Measurements from ENCODE around the gene CDC42EP2. TPM values are rescaled to one million over a fixed set of nuclear protein-coding genes. Genes with fewer than 3 reads are reported as not detected.
A peak's percentile ranks its signal among the peaks of the same experiment; 100 is the strongest.
"Not testable (repeated sequence)": the region's sequence is repeated elsewhere in the genome, so short reads cannot be mapped to it uniquely, and the experiment has no call there.

The CDC42EP2 gene
- total RNA-seq, 2 donors from 2014 or later: 3.5 to 3.9 TPM

- no peak overlapping the region for H3K27ac Mint-ChIP-seq
- H3K36me3 Mint-ChIP-seq: peaks cover 6 to 13% of the 10 kb centered on the region in 2 donors
- no peak for ATAC-seq
- no peaks in the 10 kb centered on the region for H3K9me3 Mint-ChIP-seq
- DNase-seq (ENCODE audit: low spot score in 2 of 2): no peak
Observed at GRCh38 chr11:65330544-65330943, 15.9 kb downstream of the CDC42EP2 start.

GRCh38 chr11:65332591-65332990 lies 17.9 kb downstream of the CDC42EP2 start:
- not testable (repeated sequence) for H3K9me3 Mint-ChIP-seq; DNase-seq (ENCODE audit: low spot score in 2 of 2); ATAC-seq; H3K27ac Mint-ChIP-seq
- peaks cover 6 to 13% of the 10 kb centered on the region in 2 donors for H3K36me3 Mint-ChIP-seq

- Mint-ChIP-seq H3K36me3 (peaks cover 6 to 21% of the 10 kb centered on the region in 2 donors), H3K9me3 (no peaks in the 10 kb centered on the region), H3K27ac (peak overlapping the region; percentile 88 to 89)
- ATAC-seq (peak in 1 of 2 donors; percentile 23), DNase-seq (ENCODE audit: low spot score in 2 of 2) (no peak)
Observed at GRCh38 chr11:65334696-65335295, 20.1 kb downstream of the CDC42EP2 start.

GRCh38 chr11:65338676-65339075 lies 24.0 kb downstream of the CDC42EP2 start:
- DNase-seq (ENCODE audit: low spot score in 2 of 2) (no peak), ATAC-seq (no peak)
- H3K27ac Mint-ChIP-seq: peak overlapping the region; percentile 12 to 34
- H3K9me3 Mint-ChIP-seq: no peaks in the 10 kb centered on the region
- peaks cover 7 to 17% of the 10 kb centered on the region in 2 donors for H3K36me3 Mint-ChIP-seq

- H3K9me3 Mint-ChIP-seq: no peaks in the 10 kb centered on the region
- ATAC-seq (no peak), DNase-seq (ENCODE audit: low spot score in 2 of 2) (no peak)
- H3K36me3 Mint-ChIP-seq: peaks cover 5 to 8% of the 10 kb centered on the region in 2 donors
- peak overlapping the region; percentile 41 to 81 for H3K27ac Mint-ChIP-seq
Observed at GRCh38 chr11:65340226-65340625, 25.6 kb downstream of the CDC42EP2 start.

- no peak for DNase-seq (ENCODE audit: low spot score in 2 of 2)
- peak overlapping the region in 1 of 2 donors; percentile 65 for H3K27ac Mint-ChIP-seq
- H3K9me3 Mint-ChIP-seq: no peaks in the 10 kb centered on the region
- H3K36me3 Mint-ChIP-seq: peaks cover 12 to 16% of the 10 kb centered on the region in 2 donors
- ATAC-seq: no peak
Observed at GRCh38 chr11:65341856-65342255, 27.2 kb downstream of the CDC42EP2 start.

GRCh38 chr11:65351511-65351910 lies 36.8 kb downstream of the CDC42EP2 start:
- Mint-ChIP-seq H3K27ac (no peak overlapping the region), H3K36me3 (peaks cover 5 to 13% of the 10 kb centered on the region in 2 donors), H3K9me3 (no peaks in the 10 kb centered on the region)
- DNase-seq (ENCODE audit: low spot score in 2 of 2) (no peak), ATAC-seq (no peak)

- Mint-ChIP-seq H3K36me3 (peaks cover 4 to 10% of the 10 kb centered on the region in 2 donors), H3K9me3 (no peaks in the 10 kb centered on the region), H3K27ac (no peak overlapping the region)
- ATAC-seq (no peak), DNase-seq (ENCODE audit: low spot score in 2 of 2) (no peak)
Observed at GRCh38 chr11:65352783-65353182, 38.1 kb downstream of the CDC42EP2 start.

GRCh38 chr11:65353376-65353775 lies 38.7 kb downstream of the CDC42EP2 start:
- ATAC-seq: no peak
- Mint-ChIP-seq H3K27ac (peak overlapping the region; percentile 54 to 59), H3K9me3 (no peaks in the 10 kb centered on the region), H3K36me3 (peaks cover 4 to 10% of the 10 kb centered on the region in 2 donors)
- no peak for DNase-seq (ENCODE audit: low spot score in 2 of 2)

GRCh38 chr11:65353900-65354264 lies 39.2 kb downstream of the CDC42EP2 start:
- Mint-ChIP-seq H3K36me3 (peaks cover 1 to 10% of the 10 kb centered on the region in 2 donors), H3K27ac (peak overlapping the region; percentile 54 to 59), H3K9me3 (no peaks in the 10 kb centered on the region)
- DNase-seq (ENCODE audit: low spot score in 2 of 2): no peak
- ATAC-seq: no peak

- H3K27ac Mint-ChIP-seq: peak within 1 kb of the TSS; percentile 79 to 83
- DNase-seq (ENCODE audit: low spot score in 2 of 2) (peak; percentile 93 to 97), ATAC-seq (peak; percentile 96 to 98)
- H3K36me3 Mint-ChIP-seq: peaks cover 0 to 10% of the 10 kb centered on the region in 2 donors
- H3K9me3 Mint-ChIP-seq: no peaks in the 10 kb centered on the region
Observed at GRCh38 chr11:65354265-65355012, 39.8 kb downstream of the CDC42EP2 start, which contains the start of gene TIGD3. Gene TIGD3, plus strand, starts transcription at chr11:65354751. Its CDS starts 1,058 bp downstream, at chr11:65355809.

- peak; percentile 32 to 42 for ATAC-seq
- Mint-ChIP-seq H3K36me3 (peaks cover 0 to 10% of the 10 kb centered on the region in 2 donors), H3K9me3 (no peaks in the 10 kb centered on the region)
Observed at GRCh38 chr11:65355013-65355775, 40.5 kb downstream of the CDC42EP2 start.

GRCh38 chr11:65355776-65356393 lies 41.2 kb downstream of the CDC42EP2 start:
- no peak for DNase-seq (ENCODE audit: low spot score in 2 of 2)
- no peaks in the 10 kb centered on the region for H3K9me3 Mint-ChIP-seq
- H3K27ac Mint-ChIP-seq: peak overlapping the region; percentile 58 to 79
- peaks cover 0 to 10% of the 10 kb centered on the region in 2 donors for H3K36me3 Mint-ChIP-seq
- ATAC-seq: no peak

More at GRCh38 chr11:65355013-65355775, 40.5 kb downstream of the CDC42EP2 start:
- peak in 1 of 2 donors; percentile 70 for DNase-seq (ENCODE audit: low spot score in 2 of 2)
- peak overlapping the region; percentile 79 to 83 for H3K27ac Mint-ChIP-seq

GRCh38 chr11:65356394-65356972 lies 41.8 kb downstream of the CDC42EP2 start:
- Mint-ChIP-seq H3K9me3 (no peaks in the 10 kb centered on the region), H3K36me3 (peaks cover 0 to 10% of the 10 kb centered on the region in 2 donors), H3K27ac (no peak overlapping the region)
- DNase-seq (ENCODE audit: low spot score in 2 of 2) (no peak), ATAC-seq (no peak)

- ATAC-seq: no peak
- DNase-seq (ENCODE audit: low spot score in 2 of 2): no peak
- H3K27ac Mint-ChIP-seq: no peak overlapping the region
- H3K9me3 Mint-ChIP-seq: no peaks in the 10 kb centered on the region
- H3K36me3 Mint-ChIP-seq: peaks cover 0 to under 1% of the 10 kb centered on the region in 2 donors
Observed at GRCh38 chr11:65357856-65358356, 43.2 kb downstream of the CDC42EP2 start.

Measured in activated naive CD4-positive, alpha-beta T cell treated with anti-CD3 and anti-CD28 coated beads, Interleukin-2, amount 50 U/mL, for 72 hours (primary cell).